Measurements from ENCODE around the gene ENOX2. TPM values are rescaled to one million over a fixed set of nuclear protein-coding genes. Genes with fewer than 3 reads are reported as not detected.

The ENOX2 gene
- total RNA-seq, 1 donor, result 6.1 TPM

DNA sequence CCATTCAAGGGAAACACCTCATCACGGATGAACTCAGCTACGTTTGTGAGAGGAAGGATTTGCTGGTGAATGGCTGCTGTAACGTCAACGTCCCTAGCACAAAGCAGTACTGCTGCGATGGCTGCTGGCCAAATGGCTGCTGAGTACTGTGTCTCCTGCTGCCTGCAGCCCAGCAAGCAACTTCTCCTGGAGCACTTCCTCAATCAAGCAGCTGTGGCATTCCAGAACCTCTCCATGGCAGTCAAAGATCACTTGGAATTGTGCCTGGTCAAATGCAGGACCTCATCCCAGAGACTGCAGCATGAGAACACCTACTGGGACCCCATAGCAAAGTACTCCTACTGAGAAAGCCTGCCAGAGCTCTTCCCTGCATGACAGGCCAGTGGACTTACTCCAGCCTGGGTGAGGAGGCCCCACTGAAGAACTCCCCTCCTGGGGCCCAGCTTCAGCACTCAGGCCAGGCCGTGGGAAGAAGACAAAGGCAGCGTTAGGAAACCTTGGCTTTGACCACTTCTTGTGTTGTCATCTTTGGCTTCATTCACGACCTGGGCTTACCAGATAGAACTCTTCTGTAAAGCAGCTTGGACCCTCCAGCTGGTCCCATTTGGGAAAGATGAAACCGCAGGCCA, 256.9 kb downstream of the ENOX2 start:
- Histone ChIP-seq H3K9me3 (ENCODE audit: low read depth, low read length) (no peaks in the 10 kb centered on the region), H3K4me3 (ENCODE audit: low read length) (no peak overlapping the region), H3K4me1 (ENCODE audit: insufficient read depth, low read length) (no peaks in the 10 kb centered on the region), H3K27me3 (ENCODE audit: insufficient read depth, low read length) (no peaks in the 10 kb centered on the region)

DNA sequence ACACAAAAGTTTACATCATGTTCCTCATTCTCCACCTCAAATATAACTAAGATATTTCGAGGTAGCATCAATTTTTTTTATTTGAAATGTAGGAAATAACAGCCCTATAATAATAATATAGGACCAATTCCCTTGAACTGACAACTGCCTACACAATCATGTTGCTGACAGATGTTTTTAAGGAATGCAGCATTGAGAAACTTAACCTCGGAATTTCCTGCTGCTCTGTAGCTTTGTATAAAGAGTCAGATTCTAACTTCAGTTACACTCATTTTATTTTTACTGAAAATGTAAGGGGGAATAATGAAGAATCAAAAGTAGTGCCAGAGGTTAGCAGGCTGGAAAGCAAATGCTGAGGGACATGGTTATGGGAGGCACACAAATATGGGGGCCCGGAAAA, 265.4 kb downstream of the ENOX2 start:
- Histone ChIP-seq H3K4me1 (ENCODE audit: insufficient read depth, low read length) (no peaks in the 10 kb centered on the region), H3K27me3 (ENCODE audit: insufficient read depth, low read length) (no peaks in the 10 kb centered on the region), H3K4me3 (ENCODE audit: low read length) (no peak overlapping the region), H3K9me3 (ENCODE audit: low read depth, low read length) (no peaks in the 10 kb centered on the region)

DNA sequence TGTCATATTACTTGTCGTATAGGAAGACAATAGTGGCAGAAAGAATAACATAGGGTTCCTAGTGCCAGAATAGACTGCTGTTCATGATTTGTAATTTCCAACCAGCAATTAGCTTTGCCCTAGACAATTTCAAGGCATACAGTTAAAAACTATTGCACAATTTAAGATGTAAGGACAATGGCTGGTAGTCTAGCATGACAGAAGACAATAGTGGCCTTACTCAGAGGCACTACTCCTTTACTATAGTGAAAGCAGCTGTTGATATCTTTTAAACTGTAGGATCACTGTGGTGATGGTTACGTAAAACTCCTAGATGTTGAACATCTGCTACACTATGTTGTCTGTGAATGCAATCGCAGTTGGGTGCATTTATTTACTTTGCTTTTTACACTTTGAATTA, 266.7 kb downstream of the ENOX2 start:
- no peak overlapping the region for H3K4me3 ChIP-seq (ENCODE audit: low read length)
- no peaks in the 10 kb centered on the region for H3K9me3 ChIP-seq (ENCODE audit: low read depth, low read length)
- H3K27me3 ChIP-seq (ENCODE audit: insufficient read depth, low read length), result no peaks in the 10 kb centered on the region
- H3K4me1 ChIP-seq (ENCODE audit: insufficient read depth, low read length), result no peaks in the 10 kb centered on the region

GRCh38 chrX:130631011-130631410, 272.0 kb downstream of the ENOX2 start:
- Histone ChIP-seq H3K9me3 (ENCODE audit: low read depth, low read length) (no peaks in the 10 kb centered on the region), H3K4me1 (ENCODE audit: insufficient read depth, low read length) (no peaks in the 10 kb centered on the region), H3K27me3 (ENCODE audit: insufficient read depth, low read length) (no peaks in the 10 kb centered on the region), H3K4me3 (ENCODE audit: low read length) (no peak overlapping the region)

GRCh38 chrX:130628516-130628915, 274.5 kb downstream of the ENOX2 start:
- Histone ChIP-seq H3K4me1 (ENCODE audit: insufficient read depth, low read length) (no peaks in the 10 kb centered on the region), H3K27me3 (ENCODE audit: insufficient read depth, low read length) (no peaks in the 10 kb centered on the region), H3K9me3 (ENCODE audit: low read depth, low read length) (no peaks in the 10 kb centered on the region), H3K4me3 (ENCODE audit: low read length) (no peak overlapping the region)

DNA sequence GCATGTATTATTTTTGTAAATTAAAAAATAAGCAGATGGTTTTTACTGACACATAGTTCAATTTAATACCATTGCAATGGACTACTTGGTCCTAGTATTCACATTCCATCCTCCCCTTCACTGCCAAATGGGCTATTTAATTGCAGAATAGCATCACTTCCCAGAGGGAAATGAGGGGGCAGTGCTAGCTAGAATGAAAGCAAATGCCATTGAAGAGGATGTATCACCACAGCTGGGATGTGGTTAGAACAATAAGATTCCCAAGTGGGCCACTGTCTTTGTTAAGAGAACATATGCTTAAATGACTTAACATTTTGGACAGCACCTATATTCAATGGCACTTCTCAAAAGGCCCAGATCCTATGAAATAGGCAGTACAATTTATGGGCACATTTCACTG, 276.5 kb downstream of the ENOX2 start:
- H3K4me3 ChIP-seq (ENCODE audit: low read length), result no peak overlapping the region
- H3K4me1 ChIP-seq (ENCODE audit: insufficient read depth, low read length), result no peaks in the 10 kb centered on the region
- no peaks in the 10 kb centered on the region for H3K27me3 ChIP-seq (ENCODE audit: insufficient read depth, low read length)
- no peaks in the 10 kb centered on the region for H3K9me3 ChIP-seq (ENCODE audit: low read depth, low read length)

GRCh38 chrX:130625386-130625785, 277.6 kb downstream of the ENOX2 start:
- Histone ChIP-seq H3K4me1 (ENCODE audit: insufficient read depth, low read length) (no peaks in the 10 kb centered on the region), H3K4me3 (ENCODE audit: low read length) (no peak overlapping the region), H3K9me3 (ENCODE audit: low read depth, low read length) (no peaks in the 10 kb centered on the region), H3K27me3 (ENCODE audit: insufficient read depth, low read length) (no peaks in the 10 kb centered on the region)

DNA sequence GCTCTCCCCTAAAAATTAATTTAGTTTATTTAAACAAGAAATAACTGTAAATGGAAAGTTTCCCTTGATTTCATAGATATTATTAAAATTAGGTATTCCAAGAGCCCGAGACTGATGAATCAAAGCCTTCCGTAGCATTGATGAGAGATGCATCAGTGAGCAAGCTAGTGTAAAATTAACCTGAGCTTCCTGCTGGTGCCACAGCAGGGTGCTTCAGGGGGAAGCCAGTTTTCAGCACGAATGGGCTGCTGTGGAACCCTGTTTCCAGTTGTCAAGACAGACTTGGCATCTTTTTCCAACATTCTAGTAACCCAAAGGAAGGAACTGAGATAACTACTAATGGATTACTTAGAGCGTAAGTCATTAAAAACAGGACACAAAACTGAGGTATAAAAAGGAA, 279.5 kb downstream of the ENOX2 start:
- Histone ChIP-seq H3K9me3 (ENCODE audit: low read depth, low read length) (no peaks in the 10 kb centered on the region), H3K27me3 (ENCODE audit: insufficient read depth, low read length) (no peaks in the 10 kb centered on the region), H3K4me3 (ENCODE audit: low read length) (no peak overlapping the region), H3K4me1 (ENCODE audit: insufficient read depth, low read length) (no peaks in the 10 kb centered on the region)

- no peaks in the 10 kb centered on the region for H3K4me1 ChIP-seq (ENCODE audit: insufficient read depth, low read length)
- no peaks in the 10 kb centered on the region for H3K27me3 ChIP-seq (ENCODE audit: insufficient read depth, low read length)
- no peaks in the 10 kb centered on the region for H3K9me3 ChIP-seq (ENCODE audit: low read depth, low read length)
- H3K4me3 ChIP-seq (ENCODE audit: low read length), result no peak overlapping the region
Measured at GRCh38 chrX:130615941-130616340, 287.1 kb downstream of the ENOX2 start.

GRCh38 chrX:130607431-130607830, 295.6 kb downstream of the ENOX2 start:
- no peak overlapping the region for H3K4me3 ChIP-seq (ENCODE audit: low read length)
- no peaks in the 10 kb centered on the region for H3K4me1 ChIP-seq (ENCODE audit: insufficient read depth, low read length)
- no peaks in the 10 kb centered on the region for H3K9me3 ChIP-seq (ENCODE audit: low read depth, low read length)
- H3K27me3 ChIP-seq (ENCODE audit: insufficient read depth, low read length), result no peaks in the 10 kb centered on the region

DNA sequence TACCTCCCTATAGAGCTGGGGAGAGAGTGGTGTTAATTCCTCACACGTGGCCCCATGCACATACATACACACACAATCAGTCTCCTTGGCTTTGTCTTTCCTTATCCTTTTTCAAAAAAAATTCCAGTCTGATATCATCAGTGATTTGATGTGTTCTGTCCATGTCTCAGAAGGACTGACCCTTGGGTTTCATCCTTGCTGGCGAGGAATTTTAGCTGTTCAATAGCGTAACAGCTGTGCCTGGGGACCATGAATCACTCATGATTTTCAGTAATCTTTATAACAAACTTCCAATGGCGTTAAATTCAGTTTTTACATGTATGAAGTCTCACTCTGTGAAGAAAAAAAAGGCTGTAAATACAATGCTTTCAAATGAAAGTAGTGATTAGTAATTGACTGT, 296.6 kb downstream of the ENOX2 start:
- no peaks in the 10 kb centered on the region for H3K4me1 ChIP-seq (ENCODE audit: insufficient read depth, low read length)
- no peaks in the 10 kb centered on the region for H3K9me3 ChIP-seq (ENCODE audit: low read depth, low read length)
- H3K27me3 ChIP-seq (ENCODE audit: insufficient read depth, low read length), result no peaks in the 10 kb centered on the region
- H3K4me3 ChIP-seq (ENCODE audit: low read length), result no peak overlapping the region

DNA sequence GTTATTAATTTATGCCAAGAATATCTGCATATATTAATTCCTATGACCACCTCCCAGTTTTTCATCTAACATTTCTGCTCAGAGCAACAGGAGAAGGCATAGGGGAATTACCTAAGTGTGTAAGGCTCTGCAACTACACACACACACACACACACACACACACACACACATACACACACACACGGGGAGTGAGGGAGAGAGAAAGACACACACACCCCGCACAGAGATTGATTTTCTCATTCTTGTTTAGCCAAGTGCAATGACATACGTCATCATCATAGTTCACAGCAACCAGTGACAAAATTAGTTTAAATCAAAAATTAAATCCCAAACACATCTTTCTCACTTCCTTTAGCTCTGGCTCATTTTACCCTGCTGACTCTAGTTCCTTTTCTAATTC, 298.1 kb downstream of the ENOX2 start:
- Histone ChIP-seq H3K27me3 (ENCODE audit: insufficient read depth, low read length) (no peaks in the 10 kb centered on the region), H3K4me1 (ENCODE audit: insufficient read depth, low read length) (no peaks in the 10 kb centered on the region), H3K4me3 (ENCODE audit: low read length) (no peak overlapping the region), H3K9me3 (ENCODE audit: low read depth, low read length) (no peaks in the 10 kb centered on the region)

DNA sequence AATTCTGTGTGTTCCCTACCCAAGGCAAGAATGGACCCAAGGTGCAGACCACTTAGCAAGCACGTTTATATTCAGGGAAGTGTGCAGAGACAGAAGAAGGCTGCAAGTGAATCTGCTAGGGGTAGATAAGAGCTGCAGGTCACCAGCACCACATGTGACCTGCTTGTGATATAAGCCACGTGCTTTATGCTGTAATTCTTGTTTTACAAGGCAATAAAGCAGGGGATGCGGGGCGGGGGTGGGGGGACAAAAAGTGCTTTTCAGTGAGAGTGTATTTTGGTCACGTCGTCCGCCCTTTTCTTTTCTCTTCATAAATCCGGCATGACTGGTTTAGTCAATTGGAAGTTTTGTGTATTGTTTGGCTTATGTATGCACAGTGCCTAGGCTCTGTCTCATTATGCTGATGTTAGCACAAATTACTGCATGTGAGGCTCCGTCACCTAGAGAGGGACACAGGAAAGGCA, 308.5 kb downstream of the ENOX2 start:
- no peaks in the 10 kb centered on the region for H3K9me3 ChIP-seq (ENCODE audit: low read depth, low read length)
- H3K27me3 ChIP-seq (ENCODE audit: insufficient read depth, low read length), result no peaks in the 10 kb centered on the region
- no peaks in the 10 kb centered on the region for H3K4me1 ChIP-seq (ENCODE audit: insufficient read depth, low read length)
- H3K4me3 ChIP-seq (ENCODE audit: low read length), result no peak overlapping the region

- H3K4me3 ChIP-seq (ENCODE audit: low read length), result no peak overlapping the region
- no peaks in the 10 kb centered on the region for H3K9me3 ChIP-seq (ENCODE audit: low read depth, low read length)
- no peaks in the 10 kb centered on the region for H3K27me3 ChIP-seq (ENCODE audit: insufficient read depth, low read length)
- no peaks in the 10 kb centered on the region for H3K4me1 ChIP-seq (ENCODE audit: insufficient read depth, low read length)
Measured at GRCh38 chrX:130593911-130594310, 309.1 kb downstream of the ENOX2 start.

DNA sequence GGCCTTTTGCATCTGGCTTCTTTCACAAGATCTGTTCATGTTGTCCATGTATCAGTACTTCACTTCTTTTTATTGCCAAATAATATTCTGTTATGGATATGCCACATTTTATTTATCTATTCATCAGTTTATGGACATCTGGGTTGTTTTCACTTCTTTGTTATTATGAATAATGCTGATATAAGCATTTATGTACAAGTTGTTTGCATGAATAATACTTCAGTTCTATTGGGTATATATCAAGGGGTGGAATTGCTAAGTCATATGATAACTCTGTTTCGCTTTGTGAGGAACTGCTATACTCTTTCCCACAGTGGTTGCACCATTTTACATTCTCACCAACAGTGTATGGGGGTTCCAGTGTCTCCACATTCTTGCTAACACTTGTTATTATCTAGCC, 310.8 kb downstream of the ENOX2 start:
- H3K4me3 ChIP-seq (ENCODE audit: low read length), result no peak overlapping the region
- H3K4me1 ChIP-seq (ENCODE audit: insufficient read depth, low read length), result no peaks in the 10 kb centered on the region

GRCh38 chrX:130578906-130579305, 324.1 kb downstream of the ENOX2 start:
- Histone ChIP-seq H3K4me3 (ENCODE audit: low read length) (no peak overlapping the region), H3K9me3 (ENCODE audit: low read depth, low read length) (no peaks in the 10 kb centered on the region), H3K4me1 (ENCODE audit: insufficient read depth, low read length) (no peaks in the 10 kb centered on the region), H3K27me3 (ENCODE audit: insufficient read depth, low read length) (no peaks in the 10 kb centered on the region)

More for the DNA sequence above, 310.8 kb downstream of the ENOX2 start:
- Histone ChIP-seq H3K9me3 (ENCODE audit: low read depth, low read length) (no peaks in the 10 kb centered on the region), H3K27me3 (ENCODE audit: insufficient read depth, low read length) (no peaks in the 10 kb centered on the region)
